Measurements from ENCODE around the gene PYGM. TPM values are rescaled to one million over a fixed set of nuclear protein-coding genes. Genes with fewer than 3 reads are reported as not detected.

Gene PYGM
- total and polyA plus RNA-seq, 2 of the 13 experiments (the other 11 are each of a cell fraction or from before 2014, with no cell fraction given) = 0.11 to 0.12 TPM

DNA sequence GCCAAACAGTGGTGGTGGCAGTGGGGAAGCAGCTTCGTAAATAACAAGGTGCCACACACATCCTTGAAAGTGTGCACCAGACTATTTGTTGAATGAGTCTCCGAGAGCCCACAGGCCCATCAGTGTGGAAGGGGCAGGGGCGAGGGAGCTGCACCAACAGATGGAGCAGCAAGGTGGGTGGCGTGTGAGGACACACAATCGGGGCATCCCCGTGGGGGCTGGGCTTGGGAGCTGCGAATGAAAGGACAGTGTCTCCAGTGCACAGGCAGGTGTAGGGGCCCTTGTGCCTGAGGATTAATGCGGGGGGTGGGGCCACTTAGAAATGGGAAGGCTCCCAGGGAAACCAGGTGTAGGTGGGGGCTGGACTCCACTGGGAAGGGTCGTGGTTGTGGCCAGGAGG lies 39.6 kb downstream of the PYGM start:
- BruUV-seq (replicated peaks) = no TSS peak
- DNase-seq (ENCODE audit: low spot score) (no peak), FAIRE-seq (no peak), ATAC-seq (no peak)
- ChIA-PET CTCF (ENCODE audit: low intra/inter-chr PET ratio, low total read pairs) (no interaction called here), POLR2A (no interaction called here)
- no peak overlapping the region for H3K4me3 ChIP-seq (replicated peaks in 1 of 3; ENCODE audit: insufficient read depth in 1 of 3, low read depth in 2 of 3, low read length in 3 of 3)
- WGBS (ENCODE audit: low lambda C conversion rate) = 10% methylated on average over 9 of the region's 9 CpGs
- no peak overlapping the region for H3K4me2 ChIP-seq (ENCODE audit: low read depth, low read length)
- in situ Hi-C loops (cut with HindIII; ENCODE audit: extremely low pct_ligation_motif_present, low pct_unique_long_range_greater_than_20kb) (no loop called here), intact Hi-C loops (cut with micrococcal nuclease; ENCODE audit: unreplicated experiment) (no loop called here)
- H3K9ac ChIP-seq (ENCODE audit: insufficient read depth, low read depth, low read length) = no peak overlapping the region
- no peaks in the 10 kb centered on the region for H4K20me1 ChIP-seq (ENCODE audit: insufficient read depth, low read length)
- H3K27ac ChIP-seq (ENCODE audit: extremely low read length, insufficient read depth, low read length) = no peak overlapping the region
- H3K4me1 ChIP-seq (ENCODE audit: insufficient read depth, low read length) = peaks cover 19% of the 10 kb centered on the region
- peaks cover 7 to 61% of the 10 kb centered on the region in 2 experiments; a peak in 4 of 5 replicates for H3K27me3 ChIP-seq (ENCODE audit: control insufficient read depth in 1 of 2, insufficient read depth in 2 of 2, low read length in 2 of 2)
- no peaks in the 10 kb centered on the region for H3K79me2 ChIP-seq (ENCODE audit: insufficient read depth, low read length)
- no peaks in the 10 kb centered on the region for H3K9me3 ChIP-seq (ENCODE audit: low read length)
- no peak overlapping the region for H2AFZ ChIP-seq (ENCODE audit: low read length)
- no peaks in the 10 kb centered on the region for H3K36me3 ChIP-seq (replicated peaks in 1 of 2; ENCODE audit: control insufficient read depth in 1 of 2, insufficient read depth in 2 of 2, low read length in 2 of 2)
- TF ChIP-seq ZKSCAN5 (CRISPR knock-in tag; IDR thresholded peaks at IDR 0.05) (no peak), SMC3 (IDR thresholded peaks at IDR 0.05; ENCODE audit: low read length) (no peak), ATF6 (CRISPR knock-in tag; conservative IDR thresholded peaks at IDR 0.05) (no peak), ZNF562 (CRISPR knock-in tag; IDR thresholded peaks at IDR 0.05; ENCODE audit: borderline replicate concordance) (no peak), RFX5 (IDR thresholded peaks at IDR 0.05; ENCODE audit: low read depth, low read length) (no peak), RORA (CRISPR knock-in tag; IDR thresholded peaks at IDR 0.05) (no peak), ZXDC (CRISPR knock-in tag; IDR thresholded peaks at IDR 0.05) (no peak), ARNT2 (CRISPR knock-in tag; IDR thresholded peaks at IDR 0.05; ENCODE audit: low read depth) (no peak), NONO (IDR thresholded peaks at IDR 0.05) (no peak), NONO (CRISPR knock-in tag; conservative IDR thresholded peaks at IDR 0.05) (no peak), ZNF282 (IDR thresholded peaks at IDR 0.05; ENCODE audit: partially characterized antibody) (no peak), HIVEP1 (CRISPR knock-in tag; IDR thresholded peaks at IDR 0.05) (no peak)
- TF ChIP-seq, protein P1, sequence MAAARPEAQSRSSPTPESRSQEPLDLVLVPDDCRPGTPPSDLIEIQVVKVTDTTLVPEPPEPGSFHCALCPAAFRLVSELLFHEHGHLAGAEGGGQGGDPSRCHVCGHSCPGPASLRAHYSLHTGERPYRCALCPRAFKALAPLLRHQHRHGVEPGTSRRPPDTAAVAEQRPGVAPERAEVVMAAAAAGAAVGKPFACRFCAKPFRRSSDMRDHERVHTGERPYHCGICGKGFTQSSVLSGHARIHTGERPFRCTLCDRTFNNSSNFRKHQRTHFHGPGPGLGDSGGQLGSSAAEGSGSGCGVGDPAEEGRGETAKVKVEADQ (CRISPR knock-in tag; IDR thresholded peaks at IDR 0.05; ENCODE audit: borderline replicate concordance) = no peak
- TF ChIP-seq, protein P2, sequence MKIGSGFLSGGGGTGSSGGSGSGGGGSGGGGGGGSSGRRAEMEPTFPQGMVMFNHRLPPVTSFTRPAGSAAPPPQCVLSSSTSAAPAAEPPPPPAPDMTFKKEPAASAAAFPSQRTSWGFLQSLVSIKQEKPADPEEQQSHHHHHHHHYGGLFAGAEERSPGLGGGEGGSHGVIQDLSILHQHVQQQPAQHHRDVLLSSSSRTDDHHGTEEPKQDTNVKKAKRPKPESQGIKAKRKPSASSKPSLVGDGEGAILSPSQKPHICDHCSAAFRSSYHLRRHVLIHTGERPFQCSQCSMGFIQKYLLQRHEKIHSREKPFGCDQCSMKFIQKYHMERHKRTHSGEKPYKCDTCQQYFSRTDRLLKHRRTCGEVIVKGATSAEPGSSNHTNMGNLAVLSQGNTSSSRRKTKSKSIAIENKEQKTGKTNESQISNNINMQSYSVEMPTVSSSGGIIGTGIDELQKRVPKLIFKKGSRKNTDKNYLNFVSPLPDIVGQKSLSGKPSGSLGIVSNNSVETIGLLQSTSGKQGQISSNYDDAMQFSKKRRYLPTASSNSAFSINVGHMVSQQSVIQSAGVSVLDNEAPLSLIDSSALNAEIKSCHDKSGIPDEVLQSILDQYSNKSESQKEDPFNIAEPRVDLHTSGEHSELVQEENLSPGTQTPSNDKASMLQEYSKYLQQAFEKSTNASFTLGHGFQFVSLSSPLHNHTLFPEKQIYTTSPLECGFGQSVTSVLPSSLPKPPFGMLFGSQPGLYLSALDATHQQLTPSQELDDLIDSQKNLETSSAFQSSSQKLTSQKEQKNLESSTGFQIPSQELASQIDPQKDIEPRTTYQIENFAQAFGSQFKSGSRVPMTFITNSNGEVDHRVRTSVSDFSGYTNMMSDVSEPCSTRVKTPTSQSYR (CRISPR knock-in tag; IDR thresholded peaks at IDR 0.05; ENCODE audit: borderline replicate concordance) = no peak
- TF ChIP-seq, protein P3, sequence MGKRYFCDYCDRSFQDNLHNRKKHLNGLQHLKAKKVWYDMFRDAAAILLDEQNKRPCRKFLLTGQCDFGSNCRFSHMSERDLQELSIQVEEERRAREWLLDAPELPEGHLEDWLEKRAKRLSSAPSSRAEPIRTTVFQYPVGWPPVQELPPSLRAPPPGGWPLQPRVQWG (CRISPR knock-in tag; IDR thresholded peaks at IDR 0.05; ENCODE audit: borderline replicate concordance, low read depth) = no peak

Measured in HepG2 (cell line).